ENCODE data around the gene PRM3.

DNA sequence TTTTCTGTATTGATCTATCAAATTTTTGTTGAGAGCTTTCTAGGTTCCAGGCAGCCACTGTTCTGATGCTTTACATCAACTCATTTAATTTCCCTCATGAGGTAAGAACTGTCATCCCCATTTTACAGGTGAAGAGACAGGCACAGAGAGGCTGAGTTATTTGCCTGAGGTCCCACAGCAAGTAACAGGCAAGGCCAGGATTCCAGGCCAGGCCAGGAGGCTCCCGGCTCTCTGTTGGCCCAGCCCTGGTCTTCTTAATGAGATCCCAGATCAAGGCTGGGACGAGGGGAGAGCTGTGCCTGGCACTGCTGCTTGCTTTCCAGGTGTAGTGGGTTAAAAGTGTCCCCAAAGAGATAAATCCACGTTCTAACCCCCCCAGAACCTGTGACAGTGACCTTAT, 49.4 kb upstream of the PRM3 start:
- TF ChIP-seq CTCF (IDR thresholded peaks at IDR 0.05) (no peak), EHMT2 (IDR thresholded peaks at IDR 0.05; ENCODE audit: low read depth) (no peak), BHLHE40 (IDR thresholded peaks at IDR 0.05; ENCODE audit: low read depth, low read length) (no peak), ELK1 (IDR thresholded peaks at IDR 0.05; ENCODE audit: low read depth, low read length) (no peak), POLR2A (IDR thresholded peaks at IDR 0.05; ENCODE audit: low read length) (no peak), CHD4 (IDR thresholded peaks at IDR 0.05; ENCODE audit: borderline replicate concordance) (no peak), ZFP36 (IDR thresholded peaks at IDR 0.05; ENCODE audit: borderline replicate concordance, partially characterized antibody) (no peak), KDM1A (IDR thresholded peaks at IDR 0.05; ENCODE audit: low read depth) (no peak), CBX2 (IDR thresholded peaks at IDR 0.05; ENCODE audit: borderline replicate concordance, low read depth) (no peak), HDAC2 (IDR thresholded peaks at IDR 0.05) (no peak), MYC (IDR thresholded peaks at IDR 0.05; ENCODE audit: borderline replicate concordance, low read length) (no peak), EP300 (IDR thresholded peaks at IDR 0.05) (no peak)

Data from A549 (cell line).